Liver (tissue), 9 donors: ENCODE data around the gene NDUFA7. TPM values are rescaled to one million over a fixed set of nuclear protein-coding genes. Genes with fewer than 3 reads are reported as not detected.

Experiments
- DNase-seq: peaks from one replicate; pipeline ENCODE4 v3.0.0-alpha.2; 2017; ENCODE audit warnings: low spot score
- H3K27ac ChIP-seq, 2 donors: one replicate each; pipeline ENCODE4 v1.7.0; 2013; ENCODE audit warnings: inconsistent platforms in 2 of 2, low read length in 2 of 2, control low read depth in 1 of 2, low read depth in 1 of 2, mild to moderate bottlenecking in 1 of 2
- H3K27me3 ChIP-seq, 4 donors: one replicate each; pipeline versions ENCODE4 v1.6.1 to v1.7.0; 2013; ENCODE audit warnings: low read length in 3 of 4, inconsistent platforms in 1 of 4, mild to moderate bottlenecking in 1 of 4, moderate library complexity in 1 of 4; ENCODE audit not compliant: control insufficient read depth in 4 of 4, insufficient read depth in 4 of 4
- H3K36me3 ChIP-seq, 4 donors: one replicate each; pipeline versions ENCODE4 v1.6.1 to v1.7.0; 2013; ENCODE audit warnings: low read length in 3 of 4, mild to moderate bottlenecking in 3 of 4, low read depth in 1 of 4, moderate library complexity in 1 of 4; ENCODE audit not compliant: control insufficient read depth in 4 of 4, insufficient read depth in 3 of 4
- H3K4me1 ChIP-seq, 4 donors: one replicate each; pipeline versions ENCODE4 v1.6.1 to v1.7.0; 2013; ENCODE audit warnings: low read length in 3 of 4, mild to moderate bottlenecking in 3 of 4, moderate library complexity in 1 of 4; ENCODE audit not compliant: control insufficient read depth in 4 of 4, insufficient read depth in 4 of 4
- H3K4me3 ChIP-seq, 3 donors: one replicate each; pipeline versions ENCODE4 v1.6.1 to v1.7.0; 2013; ENCODE audit warnings: low read length in 3 of 3, control low read depth in 1 of 3, low read depth in 1 of 3, mild to moderate bottlenecking in 1 of 3
- H3K9ac ChIP-seq, 2 donors: one replicate each; pipeline ENCODE4 v1.7.0; 2013; ENCODE audit warnings: low read length in 2 of 2, mild to moderate bottlenecking in 2 of 2, moderate library complexity in 2 of 2, control low read depth in 1 of 2, low read depth in 1 of 2
- H3K9me3 ChIP-seq, 4 donors: one replicate each; pipeline versions ENCODE4 v1.6.1 to v1.7.0; 2013; ENCODE audit warnings: low read length in 3 of 4; ENCODE audit not compliant: control insufficient read depth in 4 of 4
- GABPA ChIP-seq, 2 donors: IDR thresholded peaks in 1 of 2; conservative IDR thresholded peaks in 1 of 2; 2 replicates each; pipeline ENCODE4 v1.6.1; 2016; ENCODE audit warnings: antibody characterized with exemption in 2 of 2, mild to moderate bottlenecking in 1 of 2, moderate library complexity in 1 of 2
- HNF4A ChIP-seq, 2 donors: conservative IDR thresholded peaks; 2 replicates each; pipeline ENCODE4 v1.6.1; 2016; ENCODE audit warnings: antibody characterized with exemption in 2 of 2, mild to moderate bottlenecking in 2 of 2
- HNF4G ChIP-seq: IDR thresholded peaks from 2 replicates; pipeline ENCODE4 v1.6.1; 2016; ENCODE audit warnings: antibody characterized with exemption
- RAD21 ChIP-seq, 2 donors: IDR thresholded peaks; 2 replicates each; pipeline ENCODE4 v1.6.1; 2016; ENCODE audit warnings: antibody characterized with exemption in 2 of 2, mild to moderate bottlenecking in 2 of 2
- SP1 ChIP-seq: IDR thresholded peaks from 2 replicates; pipeline ENCODE4 v1.6.1; 2018; ENCODE audit warnings: antibody characterized with exemption, mild to moderate bottlenecking
- YY1 ChIP-seq: IDR thresholded peaks from 2 replicates; pipeline ENCODE4 v1.6.1; 2016; ENCODE audit warnings: antibody characterized with exemption, mild to moderate bottlenecking
- WGBS: extraction: QIAGEN DNeasy Blood & Tissue Kit; methylation state at CpG from one replicate; pipeline ENCODE4 v1.1.7; 2013; 5-methylcytosine and 5-hydroxymethylcytosine counted together
- polyA plus RNA-seq, 2 donors: library from polyadenylated mRNA; stranded (reverse) in 1 of 2; unstranded in 1 of 2; fragments of 200-250 nt in 1 of 2; fragments of >200 nt in 1 of 2; fragmentation: Nextera tagmentation in 1 of 2; extraction: Ambion mirVana in 1 of 2; gene quantifications; one replicate each; pipeline versions ENCODE4 v1.2.1 to v1.2.3, GENCODE V29; 2013 to 2015
- total RNA-seq, 2 donors: library from RNA; depleted of rRNA; stranded (reverse); fragments of >200 nt; gene quantifications; one replicate each; pipeline ENCODE4 v1.2.3, GENCODE V29; 2014
- TF ChIP-seq, protein P1 (sequence below): IDR thresholded peaks from 2 replicates; pipeline ENCODE4 v1.6.1; 2016; ENCODE audit warnings: antibody characterized with exemption
- TF ChIP-seq, protein P2 (sequence below): IDR thresholded peaks from 2 replicates; pipeline ENCODE4 v1.6.1; 2016; ENCODE audit warnings: antibody characterized with exemption
- donor health status: healthy.
- donor health status: healthy.
- donor health status: healthy.
- donor health status: healthy.
- donor health status: healthy.

Gene NDUFA7
- total and polyA plus RNA-seq, 4 donors, result 19.6 to 101 (median 55.7) TPM

DNA sequence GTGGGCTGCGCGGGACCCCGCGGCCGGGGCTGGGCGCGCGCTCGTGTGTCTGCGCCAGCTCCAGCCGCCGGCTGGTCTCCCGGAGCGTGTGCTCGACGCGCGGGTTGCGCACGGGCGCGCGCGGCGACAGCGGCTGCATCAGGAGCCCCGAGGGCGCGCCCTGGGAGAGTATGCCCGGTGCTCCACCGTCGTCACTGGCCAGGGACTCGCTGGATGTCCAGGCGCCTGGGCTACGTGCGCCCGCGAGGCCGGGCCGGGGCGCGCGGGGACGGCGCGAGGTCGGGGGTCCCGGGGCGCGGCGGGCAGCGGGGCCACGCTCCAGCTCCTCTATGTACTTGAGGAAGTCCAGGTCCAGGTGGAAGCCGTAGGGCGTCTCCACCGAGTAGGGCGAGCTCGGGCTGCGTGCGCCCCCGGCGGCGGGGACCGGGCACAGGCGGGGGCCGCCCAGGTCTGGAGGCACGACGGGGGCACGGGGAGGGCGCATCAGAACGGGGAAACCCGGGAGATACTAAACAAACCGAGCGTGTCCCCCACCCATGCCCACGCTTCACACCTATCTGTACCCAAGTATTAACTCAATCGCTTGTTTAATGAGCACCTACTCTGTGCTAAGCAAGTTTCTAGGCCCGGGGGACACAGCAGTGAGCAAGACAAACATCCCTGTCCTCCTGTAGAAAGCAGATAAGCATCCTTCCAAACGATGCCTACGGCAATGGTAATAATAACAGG, 14.3 kb upstream of the NDUFA7 start:
- no peak for DNase-seq
- Histone ChIP-seq H3K4me3 (peak overlapping the region in 1 of 3 donors; percentile 51), H3K4me1 (peaks cover 3 to 19% (median 10%) of the 10 kb centered on the region in 4 donors), H3K27ac (no peak overlapping the region), H3K36me3 (no peaks in the 10 kb centered on the region), H3K27me3 (peaks cover 0 to 4% (median 1%) of the 10 kb centered on the region in 4 donors), H3K9ac (no peak overlapping the region), H3K9me3 (no peaks in the 10 kb centered on the region)
- no peak for TF ChIP-seq HNF4A (conservative IDR thresholded peaks at IDR 0.05)
- TF ChIP-seq YY1, result no peak
- no peak for TF ChIP-seq HNF4G
- TF ChIP-seq, protein P1, sequence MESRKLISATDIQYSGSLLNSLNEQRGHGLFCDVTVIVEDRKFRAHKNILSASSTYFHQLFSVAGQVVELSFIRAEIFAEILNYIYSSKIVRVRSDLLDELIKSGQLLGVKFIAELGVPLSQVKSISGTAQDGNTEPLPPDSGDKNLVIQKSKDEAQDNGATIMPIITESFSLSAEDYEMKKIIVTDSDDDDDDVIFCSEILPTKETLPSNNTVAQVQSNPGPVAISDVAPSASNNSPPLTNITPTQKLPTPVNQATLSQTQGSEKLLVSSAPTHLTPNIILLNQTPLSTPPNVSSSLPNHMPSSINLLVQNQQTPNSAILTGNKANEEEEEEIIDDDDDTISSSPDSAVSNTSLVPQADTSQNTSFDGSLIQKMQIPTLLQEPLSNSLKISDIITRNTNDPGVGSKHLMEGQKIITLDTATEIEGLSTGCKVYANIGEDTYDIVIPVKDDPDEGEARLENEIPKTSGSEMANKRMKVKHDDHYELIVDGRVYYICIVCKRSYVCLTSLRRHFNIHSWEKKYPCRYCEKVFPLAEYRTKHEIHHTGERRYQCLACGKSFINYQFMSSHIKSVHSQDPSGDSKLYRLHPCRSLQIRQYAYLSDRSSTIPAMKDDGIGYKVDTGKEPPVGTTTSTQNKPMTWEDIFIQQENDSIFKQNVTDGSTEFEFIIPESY, result no peak
- WGBS, result 14% methylated on average over 79 of the region's 79 CpGs

DNA sequence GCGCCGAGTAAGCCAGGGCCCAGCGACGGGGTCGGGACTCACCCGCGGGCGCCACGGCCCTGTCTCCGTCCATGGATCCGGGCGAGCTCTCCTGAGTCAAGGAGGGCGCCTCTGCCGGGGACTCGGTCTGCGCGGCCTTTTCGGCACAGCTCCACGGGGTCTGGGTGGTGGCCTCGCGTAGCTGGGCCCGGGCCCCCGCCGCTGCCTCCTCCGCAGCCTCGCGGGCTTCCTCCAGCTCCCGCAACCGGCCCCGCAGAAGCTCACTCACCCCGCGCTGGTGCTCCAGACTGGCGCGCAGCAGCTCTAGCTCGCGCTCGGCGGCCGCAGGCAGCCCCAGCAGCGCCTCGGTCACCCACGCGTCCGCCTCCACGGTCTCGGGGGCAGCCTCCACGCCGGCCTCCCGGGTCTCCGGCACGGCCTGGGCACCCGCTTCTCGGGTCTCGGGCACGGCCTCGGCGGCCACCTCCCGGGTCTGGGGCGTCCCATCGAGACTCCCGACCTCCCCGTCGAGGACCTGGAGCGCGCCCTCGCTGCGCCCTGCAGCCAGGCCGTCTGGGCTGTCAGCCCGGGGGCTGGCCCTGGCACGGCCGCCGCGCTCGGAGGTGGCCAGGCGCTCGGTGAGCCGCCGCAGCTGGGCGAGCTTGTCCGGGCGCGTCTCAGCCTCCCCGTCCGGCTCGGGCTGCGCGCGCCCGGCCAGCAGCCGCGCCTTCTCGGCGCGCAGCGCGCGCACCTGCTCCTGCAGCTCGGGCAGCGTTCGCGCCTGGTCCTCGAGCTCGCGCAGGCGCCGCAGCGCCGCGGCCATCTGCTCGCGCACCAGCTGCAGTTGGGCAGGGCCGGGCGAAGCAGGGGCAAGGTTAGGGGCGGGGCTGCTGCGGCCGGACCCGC, 13.5 kb upstream of the NDUFA7 start:
- H3K4me1 ChIP-seq, result peaks cover 3 to 17% (median 9%) of the 10 kb centered on the region in 4 donors
- H3K27ac ChIP-seq, result no peak overlapping the region
- no peak for TF ChIP-seq RAD21 (IDR thresholded peaks at IDR 0.05)
- TF ChIP-seq, protein P2, sequence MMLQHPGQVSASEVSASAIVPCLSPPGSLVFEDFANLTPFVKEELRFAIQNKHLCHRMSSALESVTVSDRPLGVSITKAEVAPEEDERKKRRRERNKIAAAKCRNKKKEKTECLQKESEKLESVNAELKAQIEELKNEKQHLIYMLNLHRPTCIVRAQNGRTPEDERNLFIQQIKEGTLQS, result no peak
- no peak for TF ChIP-seq GABPA (IDR thresholded peaks at IDR 0.05 in 1 of 2, conservative IDR thresholded peaks at IDR 0.05 in 1 of 2)
- peak overlapping the region in 1 of 3 donors; percentile 51 for H3K4me3 ChIP-seq
- H3K9me3 ChIP-seq, result no peaks in the 10 kb centered on the region
- 12% methylated on average over 117 of the region's 117 CpGs for WGBS
- no peak for DNase-seq
- no peak overlapping the region for H3K9ac ChIP-seq
- H3K27me3 ChIP-seq, result peaks cover 0 to 4% (median 1%) of the 10 kb centered on the region in 4 donors
- no peaks in the 10 kb centered on the region for H3K36me3 ChIP-seq

DNA sequence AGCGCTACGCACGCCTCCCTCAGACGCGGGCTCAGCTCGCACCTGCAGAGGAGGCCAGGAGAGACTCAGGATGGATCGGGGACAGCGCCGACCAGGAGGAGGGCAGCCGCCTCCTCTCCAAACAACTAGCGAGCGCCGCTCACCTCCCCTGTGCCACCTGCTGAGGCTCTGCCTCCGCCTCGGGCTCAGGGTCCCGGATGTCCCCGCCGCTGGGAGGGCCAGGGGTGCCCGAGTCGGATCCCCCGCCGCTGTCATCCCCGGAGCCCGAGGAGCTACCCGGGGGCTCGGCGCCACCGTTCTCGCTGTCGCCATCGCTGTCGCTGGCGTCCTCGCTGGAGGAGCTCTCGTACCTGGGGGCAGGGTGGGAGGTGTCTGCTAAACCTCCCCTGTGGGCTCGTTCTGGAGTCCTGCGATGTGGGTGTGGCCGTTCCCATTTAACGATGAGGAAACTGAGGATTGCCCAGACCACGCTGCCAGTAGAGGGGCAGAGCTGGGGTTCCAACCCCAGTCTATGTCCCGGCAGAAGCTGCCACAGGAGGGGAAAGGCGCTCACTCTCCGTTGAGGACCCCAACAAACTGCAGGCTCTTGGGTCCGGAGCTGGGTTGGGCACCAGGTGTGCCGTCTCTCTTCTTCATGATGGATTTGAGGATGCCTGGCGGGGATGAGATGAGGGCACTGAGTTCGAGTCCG, 12.7 kb upstream of the NDUFA7 start:
- Histone ChIP-seq H3K9me3 (no peaks in the 10 kb centered on the region), H3K27me3 (peaks cover 0 to 4% (median 1%) of the 10 kb centered on the region in 4 donors), H3K27ac (no peak overlapping the region), H3K9ac (no peak overlapping the region), H3K4me1 (peaks cover 3 to 17% (median 9%) of the 10 kb centered on the region in 4 donors), H3K36me3 (no peaks in the 10 kb centered on the region), H3K4me3 (no peak overlapping the region)
- WGBS, result 29% methylated on average over 48 of the region's 48 CpGs
- DNase-seq, result no peak
- TF ChIP-seq RAD21 (IDR thresholded peaks at IDR 0.05) (no peak), SP1 (no peak)
